Hypothalamus (tissue), 51 donors: ENCODE data around the gene ZNF746.
"Not testable (repeated sequence)": the region's sequence is repeated elsewhere in the genome, so short reads cannot be mapped to it uniquely, and the experiment has no call there.

Experiments
- DNase-seq, 51 donors: peaks; one replicate each; lab custom pipeline; 2025; lab: John Stamatoyannopoulos, UW

ZNF746 gene

GRCh38 chr7:149497467-149498261, at the start of gene ZNF746:
Gene ZNF746, minus strand, starts transcription at chr7:149497809. Its CDS starts 273 bp downstream, at chr7:149497536.
- DNase-seq: peak in 42 of 51 donors; percentile 15 to 78 (median 50)

- DNase-seq: no peak
These were observed 49.5 kb upstream of the ZNF746 start for GRCh38 chr7:149547126-149547525.

- DNase-seq: no peak
These were observed 48.7 kb upstream of the ZNF746 start for GRCh38 chr7:149546331-149546730.

DNA sequence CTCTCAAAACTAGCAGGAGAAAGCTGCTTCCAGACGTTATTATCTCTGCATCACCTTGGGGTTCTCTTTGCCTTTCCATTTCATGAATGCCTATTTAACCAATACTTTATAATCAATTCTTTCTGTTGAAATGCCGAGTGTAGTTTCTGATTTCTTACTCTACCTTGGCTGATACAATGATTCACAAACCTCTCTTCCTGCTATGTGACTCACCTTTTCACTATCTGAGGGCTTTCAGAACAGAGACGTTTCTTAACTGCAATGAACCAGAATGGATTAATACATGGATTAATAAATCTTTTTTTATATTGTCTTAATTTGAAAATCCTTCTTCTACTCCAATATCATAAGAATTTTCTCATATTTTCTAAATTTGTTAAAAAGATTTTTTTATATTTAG, 46.4 kb upstream of the ZNF746 start:
- DNase-seq: no peak

DNA sequence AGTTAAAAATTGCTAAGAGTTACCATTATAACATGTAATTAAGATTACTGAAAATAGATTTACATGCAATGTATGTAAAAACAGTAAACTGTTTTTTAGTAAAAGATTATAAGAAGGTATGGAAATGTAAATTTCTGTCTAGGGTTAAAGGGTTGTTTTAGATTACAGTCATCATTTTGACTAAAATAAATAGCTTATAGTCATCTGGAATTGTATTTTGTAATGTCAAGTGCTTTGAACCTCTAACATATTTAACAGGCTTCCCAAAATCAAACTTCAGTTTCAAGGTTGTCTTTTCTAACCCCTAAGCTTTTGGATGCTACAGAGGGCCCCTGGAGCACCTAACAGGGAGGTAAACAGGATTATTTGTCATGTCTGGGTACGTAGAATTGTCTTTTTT, 35.0 kb upstream of the ZNF746 start:
- DNase-seq: no peak

GRCh38 chr7:149529136-149529718, 31.6 kb upstream of the ZNF746 start:
- DNase-seq: no peak

DNA sequence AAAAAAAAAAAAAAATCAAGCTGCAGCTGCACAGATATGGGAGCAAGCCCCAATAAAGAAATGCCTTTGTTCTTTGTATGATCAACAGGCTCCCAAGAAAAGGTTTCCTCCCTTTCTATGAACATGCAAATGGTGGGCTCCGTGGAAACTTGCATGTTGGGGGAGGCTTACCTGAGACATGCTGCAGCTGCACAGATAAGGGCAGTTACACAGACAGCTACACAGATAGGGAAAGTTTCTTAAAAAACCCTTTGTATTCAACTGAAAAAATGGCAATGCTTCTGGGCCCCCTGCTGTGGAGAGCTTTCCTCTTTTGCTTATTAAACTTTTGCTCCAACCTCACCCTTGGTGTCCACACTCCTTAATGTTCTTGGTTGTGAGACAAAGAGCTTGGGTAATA, 29.8 kb upstream of the ZNF746 start:
- no peak for DNase-seq

- no peak for DNase-seq
These were observed 27.7 kb upstream of the ZNF746 start for GRCh38 chr7:149525280-149525679.

- DNase-seq: no peak
These were observed 26.8 kb upstream of the ZNF746 start for GRCh38 chr7:149524394-149524793.

GRCh38 chr7:149510248-149510647, 12.6 kb upstream of the ZNF746 start:
- DNase-seq: no peak

DNA sequence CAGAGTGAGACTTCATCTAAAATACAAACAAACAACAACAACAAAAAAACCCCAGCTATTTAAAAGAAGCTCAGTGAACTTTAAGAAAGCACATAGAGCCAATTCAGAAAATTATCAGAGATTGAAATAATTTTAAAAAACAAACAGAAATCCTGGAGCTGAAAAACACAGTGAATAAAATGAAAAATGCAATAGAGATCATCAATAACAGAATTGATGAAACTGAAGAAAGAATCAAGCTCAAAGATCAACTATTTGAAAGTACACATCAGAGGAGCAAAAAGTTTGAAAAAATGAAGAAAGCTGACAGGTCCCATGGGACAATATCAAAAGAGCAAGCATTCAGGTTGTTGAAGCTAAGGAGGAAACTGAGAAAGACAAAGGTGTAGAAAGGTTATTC, 12.2 kb upstream of the ZNF746 start:
- DNase-seq: no peak

DNA sequence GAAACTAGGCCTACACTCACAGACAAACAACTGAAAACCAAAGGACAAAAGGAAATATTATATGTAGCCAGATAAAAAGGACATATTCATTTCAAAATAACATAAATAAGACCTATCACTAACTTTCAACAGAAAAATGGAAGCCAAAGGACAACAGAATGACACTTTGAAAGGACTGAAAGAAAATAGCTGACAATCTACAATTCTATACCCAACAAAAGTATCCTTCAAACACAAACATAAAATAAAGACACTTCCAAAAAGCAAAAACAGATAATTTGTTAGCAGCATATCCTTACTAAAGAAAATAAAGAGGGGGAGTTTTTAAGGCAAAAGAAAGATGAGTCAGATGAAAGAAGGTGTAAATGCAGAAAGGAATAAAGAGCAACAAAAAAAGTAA, 7.9 kb upstream of the ZNF746 start:
- DNase-seq: no peak

- no peak for DNase-seq
These were observed 4.0 kb upstream of the ZNF746 start for GRCh38 chr7:149501651-149502050.

- DNase-seq: no peak
These were observed 3.3 kb upstream of the ZNF746 start for GRCh38 chr7:149500910-149501309.

- DNase-seq: no peak
These were observed 2.6 kb upstream of the ZNF746 start for GRCh38 chr7:149500201-149500600.

GRCh38 chr7:149498811-149499210, 1.2 kb upstream of the ZNF746 start:
- no peak for DNase-seq

GRCh38 chr7:149496642-149497391, 792 bp downstream of the ZNF746 start:
- peak in 24 of 51 donors; percentile 14 to 58 (median 34) for DNase-seq

DNA sequence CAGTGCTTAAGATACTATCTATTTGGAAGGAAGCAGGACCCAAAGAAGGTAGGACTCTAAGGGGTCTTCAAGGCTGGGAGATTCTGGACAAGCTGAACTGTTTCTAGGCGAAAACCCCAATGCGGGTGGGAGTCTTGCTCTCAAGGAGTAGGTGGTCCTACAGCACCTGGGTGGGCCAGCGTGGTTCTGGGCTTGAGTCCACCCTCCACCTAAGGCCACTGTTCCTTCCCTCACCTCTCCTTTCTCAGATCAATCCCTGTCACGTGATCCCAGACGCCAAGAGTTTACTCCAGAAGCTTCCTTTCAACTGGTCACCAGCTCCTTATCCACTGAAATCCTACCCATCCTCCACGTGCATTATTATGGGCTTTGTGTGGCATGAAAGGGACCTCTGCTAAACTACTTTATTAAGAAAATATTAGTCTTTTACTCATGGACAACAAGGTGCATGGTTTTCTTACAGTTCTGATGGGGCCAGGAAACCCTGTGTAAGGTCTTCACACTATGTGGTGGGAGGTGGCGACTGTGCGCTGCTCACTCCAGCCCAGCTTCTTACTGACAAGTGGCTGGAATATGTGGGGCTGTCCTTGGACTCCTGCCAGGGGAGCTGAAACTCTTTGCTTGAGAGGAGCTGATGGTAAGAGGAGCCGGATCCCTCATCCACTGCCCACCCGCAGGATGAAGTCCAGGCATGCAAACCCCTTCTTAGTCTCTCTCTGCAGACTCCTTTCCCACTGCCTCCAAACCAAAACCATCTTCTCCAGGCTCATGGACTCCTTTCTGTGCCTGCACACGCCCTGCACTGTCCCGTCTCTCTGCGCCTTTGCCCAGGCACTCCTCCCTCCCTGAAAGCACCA, 1.6 kb downstream of the ZNF746 start:
- DNase-seq: peak in 33 of 51 donors; percentile 10 to 56 (median 38)

- DNase-seq: no peak
These were observed 2.8 kb downstream of the ZNF746 start for GRCh38 chr7:149494738-149495368.

DNA sequence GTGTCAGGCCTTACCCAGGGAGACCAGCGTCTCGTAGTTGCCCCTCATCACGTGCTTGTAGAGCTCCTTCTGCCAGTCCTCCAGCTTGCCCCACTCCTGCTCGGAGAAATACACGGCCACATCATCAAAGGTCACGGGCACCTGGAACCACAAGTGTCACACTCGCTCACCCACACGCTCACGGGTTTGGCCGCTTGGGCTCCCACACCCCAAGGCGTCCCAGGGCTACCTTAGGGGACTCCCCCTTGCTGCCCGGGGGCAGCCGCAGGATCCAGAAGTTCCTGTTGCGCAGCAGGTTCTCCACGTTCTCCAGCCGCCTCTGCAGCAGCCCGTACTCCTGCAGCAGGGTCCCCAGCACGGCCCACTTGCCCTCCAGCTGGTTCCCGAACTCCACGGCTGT, 3.6 kb downstream of the ZNF746 start:
- not testable (repeated sequence) for DNase-seq
